T-cell (primary cell): ENCODE results near the gene TSNAX. TPM values are rescaled to one million over a fixed set of nuclear protein-coding genes. Genes with fewer than 3 reads are reported as not detected.

Experiments used
- ATAC-seq, 4 experiments: fragments of 200-7000 bp in 3 of 4; fragments of 150-1000 bp in 1 of 4; cut with Tn5 transposase; replicated peaks in 1 of 4; 1 replicate in 3 of 4; 2 replicates in 1 of 4; pipeline ENCODE4 v1.10.0; 2021; ENCODE audit warnings: moderate library complexity in 3 of 4, mild to moderate bottlenecking in 2 of 4, moderate number of reproducible peaks in 1 of 4
- CTCF ChIA-PET, 2 donors: fragments of 300-600 bp; sonication (Branson Sonifier 250); formaldehyde crosslinking; loops; one replicate each; lab custom pipeline; 2022; ENCODE audit warnings: antibody characterized with exemption in 2 of 2; lab: Charles Lee
- POLR2A ChIA-PET, 2 donors: fragments of 300-600 bp; sonication (Branson Sonifier 250); formaldehyde crosslinking; loops; one replicate each; lab custom pipeline; 2022; ENCODE audit warnings: antibody characterized with exemption in 2 of 2; lab: Charles Lee
- DNase-seq, 35 experiments: peaks; one replicate each; pipeline versions ENCODE4 v3.0.0 to v3.0.0-alpha.2; 2013 to 2023
- H3K27ac ChIP-seq: one replicate; pipeline ENCODE4 v1.5.1; 2013; ENCODE audit warnings: low read length
- H3K27me3 ChIP-seq, 2 experiments: replicated peaks in 1 of 2; 1 replicate in 1 of 2; 2 replicates in 1 of 2; pipeline versions ENCODE4 v1.6.1 to v1.7.0; 2013; ENCODE audit warnings: low read length in 1 of 2, mixed read lengths in 1 of 2; ENCODE audit not compliant: control insufficient read depth in 2 of 2, insufficient read depth in 2 of 2; ENCODE audit errors: extremely low read depth in 1 of 2
- H3K36me3 ChIP-seq, 2 donors: 1 replicate in 1 of 2; 2 replicates in 1 of 2; pipeline versions ENCODE4 v1.6.1 to v1.7.0; 2013; ENCODE audit warnings: low read length in 1 of 2; ENCODE audit not compliant: control insufficient read depth in 2 of 2, insufficient read depth in 1 of 2; ENCODE audit errors: extremely low read depth in 1 of 2
- H3K4me1 ChIP-seq, 2 experiments: 1 replicate in 1 of 2; 2 replicates in 1 of 2; pipeline versions ENCODE4 v1.6.1 to v1.7.0; 2013; ENCODE audit warnings: low read length in 2 of 2, mixed read lengths in 1 of 2; ENCODE audit not compliant: insufficient read depth in 2 of 2, control insufficient read depth in 1 of 2; ENCODE audit errors: extremely low read depth in 1 of 2
- H3K4me3 ChIP-seq, 2 donors: 1 replicate in 1 of 2; 2 replicates in 1 of 2; pipeline versions ENCODE4 v1.5.1 to v1.7.0; 2013; ENCODE audit warnings: mild to moderate bottlenecking in 2 of 2, low read length in 1 of 2, moderate library complexity in 1 of 2; ENCODE audit not compliant: control insufficient read depth in 1 of 2; ENCODE audit errors: extremely low read depth in 1 of 2
- H3K9me3 ChIP-seq: 2 replicates; pipeline ENCODE4 v1.7.0; 2013
- H3K27ac Mint-ChIP-seq, 2 donors: one replicate each; pipeline ENCODE4 v1.8.0; 2020 to 2021; ENCODE audit warnings: mild to moderate bottlenecking in 2 of 2, mixed read lengths in 2 of 2
- H3K27me3 Mint-ChIP-seq, 2 donors: one replicate each; pipeline ENCODE4 v1.8.0; 2021 to 2022; ENCODE audit warnings: mixed read lengths in 2 of 2
- H3K36me3 Mint-ChIP-seq: one replicate; pipeline ENCODE4 v1.8.0; 2021; ENCODE audit warnings: mixed read lengths
- H3K4me1 Mint-ChIP-seq, 3 donors: one replicate each; pipeline ENCODE4 v1.8.0; 2020 to 2022; ENCODE audit warnings: mixed read lengths in 3 of 3, mild to moderate bottlenecking in 1 of 3
- H3K4me3 Mint-ChIP-seq, 3 donors: one replicate each; pipeline ENCODE4 v1.8.0; 2020 to 2022; ENCODE audit warnings: mild to moderate bottlenecking in 3 of 3, mixed read lengths in 3 of 3, moderate library complexity in 3 of 3
- H3K9me3 Mint-ChIP-seq, 3 donors: one replicate each; pipeline ENCODE4 v1.8.0; 2020 to 2022; ENCODE audit warnings: mixed read lengths in 3 of 3
- WGBS: methylation state at CpG from one replicate; pipeline ENCODE4 v1.1.5; 2013; ENCODE audit warnings: missing lambda C conversion rate; ENCODE audit not compliant: insufficient coverage; 5-methylcytosine and 5-hydroxymethylcytosine counted together
- total RNA-seq, 35 experiments: library from RNA in 6 of 35; stranded (reverse) in 6 of 35; fragments of 120-200 nt in 1 of 35; gene quantifications; one replicate each; pipeline versions ENCODE4 v1.2.1 to v1.2.4 and lab custom pipeline; 2013 to 2026

Gene TSNAX
- total RNA-seq, 5 donors from 2014 or later (not counting 1 experiment from before 2014, with no cell fraction given) = 31.0 to 40.6 (median 35.0) TPM

- Histone ChIP-seq H3K4me1 (no peaks in the 10 kb centered on the region), H3K27me3 (no peaks in the 10 kb centered on the region), H3K4me3 (no peak overlapping the region), H3K9me3 (no peaks in the 10 kb centered on the region), H3K27ac (no peak overlapping the region), H3K36me3 (no peaks in the 10 kb centered on the region)
- Mint-ChIP-seq H3K4me1 (no peaks in the 10 kb centered on the region), H3K27ac (no peak overlapping the region), H3K4me3 (no peak overlapping the region), H3K9me3 (no peaks in the 10 kb centered on the region), H3K27me3 (no peaks in the 10 kb centered on the region), H3K36me3 (peaks cover 3% of the 10 kb centered on the region)
- ChIA-PET CTCF (no interaction called here), POLR2A (no interaction called here)
- WGBS = no CpG with 5 or more reads among the region's 1 CpG
- ATAC-seq (no peak), DNase-seq (no peak)
Measured at GRCh38 chr1:231580874-231581273, 52.4 kb downstream of the TSNAX start.

GRCh38 chr1:231581859-231582258 lies 53.4 kb downstream of the TSNAX start:
- Histone ChIP-seq H3K36me3 (no peaks in the 10 kb centered on the region), H3K27me3 (no peaks in the 10 kb centered on the region), H3K9me3 (no peaks in the 10 kb centered on the region), H3K27ac (no peak overlapping the region), H3K4me3 (no peak overlapping the region), H3K4me1 (no peaks in the 10 kb centered on the region)
- DNase-seq (no peak), ATAC-seq (no peak)
- CTCF ChIA-PET = no interaction called here
- WGBS = no CpG with 5 or more reads among the region's 2 CpGs
- no peaks in the 10 kb centered on the region for H3K4me1 Mint-ChIP-seq
- no peaks in the 10 kb centered on the region for H3K27me3 Mint-ChIP-seq
- H3K36me3 Mint-ChIP-seq = peaks cover 3% of the 10 kb centered on the region
- no peak overlapping the region for H3K4me3 Mint-ChIP-seq
- no peaks in the 10 kb centered on the region for H3K9me3 Mint-ChIP-seq
- no peak overlapping the region for H3K27ac Mint-ChIP-seq
- POLR2A ChIA-PET = no interaction called here

- Mint-ChIP-seq H3K36me3 (peaks cover 3% of the 10 kb centered on the region), H3K4me1 (no peaks in the 10 kb centered on the region), H3K27ac (no peak overlapping the region), H3K9me3 (no peaks in the 10 kb centered on the region), H3K4me3 (no peak overlapping the region), H3K27me3 (no peaks in the 10 kb centered on the region)
- ChIA-PET CTCF (interaction anchor here in 1 of 2 donors (0.6 kb wide), 1 partner anchor 227 kb away, joined by 3 read pairs; no protein-coding TSS in a partner anchor), POLR2A (no interaction called here)
- no peak for ATAC-seq
- Histone ChIP-seq H3K4me1 (no peaks in the 10 kb centered on the region), H3K27ac (no peak overlapping the region), H3K9me3 (no peaks in the 10 kb centered on the region), H3K27me3 (no peaks in the 10 kb centered on the region), H3K36me3 (no peaks in the 10 kb centered on the region), H3K4me3 (no peak overlapping the region)
- no peak for DNase-seq
- WGBS = no CpG with 5 or more reads among the region's 6 CpGs
Measured at GRCh38 chr1:231583376-231583775, 54.9 kb downstream of the TSNAX start.

- ChIA-PET CTCF (interaction anchor here in 1 of 2 donors (0.5 kb wide), 1 partner anchor 238 kb away, joined by 3 read pairs; no protein-coding TSS in a partner anchor), POLR2A (interaction anchor here in 1 of 2 donors (0.6 kb wide), 1 partner anchor 39 kb away, joined by 8 read pairs; no protein-coding TSS in a partner anchor)
- DNase-seq (no peak), ATAC-seq (no peak)
- WGBS = no CpG with 5 or more reads among the region's 3 CpGs
- no peaks in the 10 kb centered on the region for H3K27me3 ChIP-seq
- Mint-ChIP-seq H3K27ac (no peak overlapping the region), H3K36me3 (no peaks in the 10 kb centered on the region), H3K4me3 (no peak overlapping the region), H3K9me3 (no peaks in the 10 kb centered on the region), H3K4me1 (no peaks in the 10 kb centered on the region), H3K27me3 (no peaks in the 10 kb centered on the region)
- H3K9me3 ChIP-seq = no peaks in the 10 kb centered on the region
- H3K4me1 ChIP-seq = no peaks in the 10 kb centered on the region
- no peak overlapping the region for H3K27ac ChIP-seq
- H3K4me3 ChIP-seq = no peak overlapping the region
- no peaks in the 10 kb centered on the region for H3K36me3 ChIP-seq
Measured at GRCh38 chr1:231584117-231584516, 55.6 kb downstream of the TSNAX start.

GRCh38 chr1:231584921-231585320 lies 56.5 kb downstream of the TSNAX start:
- no peak for DNase-seq
- Histone ChIP-seq H3K9me3 (no peaks in the 10 kb centered on the region), H3K4me3 (no peak overlapping the region), H3K4me1 (no peaks in the 10 kb centered on the region), H3K36me3 (no peaks in the 10 kb centered on the region), H3K27ac (no peak overlapping the region), H3K27me3 (no peaks in the 10 kb centered on the region)
- ATAC-seq = no peak
- H3K4me1 Mint-ChIP-seq = no peaks in the 10 kb centered on the region
- CTCF ChIA-PET = no interaction called here
- 100% methylated on average over 1 of the region's 5 CpGs for WGBS
- no peaks in the 10 kb centered on the region for H3K36me3 Mint-ChIP-seq
- no peak overlapping the region for H3K27ac Mint-ChIP-seq
- H3K4me3 Mint-ChIP-seq = no peak overlapping the region
- no peaks in the 10 kb centered on the region for H3K27me3 Mint-ChIP-seq
- POLR2A ChIA-PET = interaction anchor here in 1 of 2 donors (0.6 kb wide), 1 partner anchor 38 kb away, joined by 8 read pairs; no protein-coding TSS in a partner anchor
- no peaks in the 10 kb centered on the region for H3K9me3 Mint-ChIP-seq

GRCh38 chr1:231590453-231591198 lies 62.2 kb downstream of the TSNAX start:
- no peak overlapping the region for H3K27ac Mint-ChIP-seq
- H3K27me3 Mint-ChIP-seq = peaks cover 0 to 5% of the 10 kb centered on the region in 2 donors
- Histone ChIP-seq H3K36me3 (no peaks in the 10 kb centered on the region), H3K27ac (no peak overlapping the region), H3K4me3 (no peak overlapping the region), H3K27me3 (no peaks in the 10 kb centered on the region), H3K9me3 (no peaks in the 10 kb centered on the region), H3K4me1 (no peaks in the 10 kb centered on the region)
- DNase-seq = peak in 17 of 35 experiments; percentile 2 to 61 (median 19)
- ChIA-PET POLR2A (no interaction called here), CTCF (interaction anchor here in 1 of 2 donors (0.5 to 1.5 kb wide), 4 partner anchors 16 to 274 kb away, joined by 3 to 5 read pairs (median 4); no protein-coding TSS in a partner anchor)
- no peak overlapping the region for H3K4me3 Mint-ChIP-seq
- H3K36me3 Mint-ChIP-seq = peaks cover 4% of the 10 kb centered on the region
- H3K9me3 Mint-ChIP-seq = no peaks in the 10 kb centered on the region
- WGBS = no CpG with 5 or more reads among the region's 12 CpGs
- ATAC-seq = peak in 3 of 4 experiments; percentile 58 to 63 (median 62)
- H3K4me1 Mint-ChIP-seq = peaks cover 4 to 10% (median 8%) of the 10 kb centered on the region in 3 donors
